Activated T-cell treated with anti-CD3 and anti-CD28 coated beads, Interleukin-2, amount 50 U/mL, for 24 hours (primary cell): ENCODE data around the gene SMURF1.
A peak's percentile ranks its signal among the peaks of the same experiment; 100 is the strongest.

Experiments
- DNase-seq: peaks from one replicate; pipeline ENCODE4 v3.0.0-alpha.2; 2020
- H3K27ac Mint-ChIP-seq: 2 replicates; pipeline ENCODE4 v1.8.0; 2020; ENCODE audit warnings: mild to moderate bottlenecking, mixed read lengths
- H3K27me3 Mint-ChIP-seq: 2 replicates; pipeline ENCODE4 v1.8.0; 2020; ENCODE audit warnings: mixed read lengths
- H3K36me3 Mint-ChIP-seq: 2 replicates; pipeline ENCODE4 v1.8.0; 2020; ENCODE audit warnings: low read depth, mixed read lengths
- H3K4me1 Mint-ChIP-seq: 2 replicates; pipeline ENCODE4 v1.8.0; 2020; ENCODE audit warnings: low read depth, mixed read lengths
- H3K4me3 Mint-ChIP-seq: 2 replicates; pipeline ENCODE4 v1.8.0; 2020; ENCODE audit warnings: mild to moderate bottlenecking, moderate library complexity, mixed read lengths
- H3K9me3 Mint-ChIP-seq: 2 replicates; pipeline ENCODE4 v1.8.0; 2020; ENCODE audit warnings: mixed read lengths

The SMURF1 gene

DNA sequence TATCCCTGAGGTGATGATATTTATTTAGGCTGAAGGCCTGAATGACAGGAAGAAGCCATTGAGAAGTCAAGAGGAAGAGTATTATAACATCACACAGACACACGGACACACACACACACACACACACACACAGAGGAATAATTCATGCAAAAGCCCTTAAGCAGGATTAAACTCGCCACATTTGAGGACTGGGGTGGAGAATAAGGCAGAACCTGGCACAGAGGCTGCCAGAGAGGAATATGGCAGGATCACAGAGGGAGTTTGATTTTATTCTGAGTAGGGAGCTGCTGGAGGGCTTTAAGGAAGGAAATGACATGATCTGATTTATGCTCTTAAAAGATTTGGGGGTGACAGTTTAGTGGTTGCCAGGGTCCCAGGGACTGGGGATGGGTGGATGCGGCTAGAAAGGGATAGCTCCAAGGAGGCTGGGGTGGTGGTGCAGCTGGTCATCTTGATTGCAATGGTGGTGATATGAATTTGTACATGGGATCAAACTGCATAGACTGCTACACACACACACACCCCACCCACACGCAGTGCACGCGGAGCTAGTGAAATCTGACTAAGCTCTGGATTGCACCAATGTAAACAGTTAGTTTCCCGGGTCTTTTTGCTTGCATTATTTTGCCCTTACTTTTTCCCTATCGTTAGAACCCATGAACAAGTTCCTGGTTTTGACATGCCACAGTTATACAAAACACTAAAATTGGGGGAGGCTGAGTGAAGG is 11.2 kb downstream of the SMURF1 start:
- Mint-ChIP-seq H3K27ac (no peak overlapping the region), H3K4me1 (peaks cover 59% of the 10 kb centered on the region)
- no peak for DNase-seq

DNA sequence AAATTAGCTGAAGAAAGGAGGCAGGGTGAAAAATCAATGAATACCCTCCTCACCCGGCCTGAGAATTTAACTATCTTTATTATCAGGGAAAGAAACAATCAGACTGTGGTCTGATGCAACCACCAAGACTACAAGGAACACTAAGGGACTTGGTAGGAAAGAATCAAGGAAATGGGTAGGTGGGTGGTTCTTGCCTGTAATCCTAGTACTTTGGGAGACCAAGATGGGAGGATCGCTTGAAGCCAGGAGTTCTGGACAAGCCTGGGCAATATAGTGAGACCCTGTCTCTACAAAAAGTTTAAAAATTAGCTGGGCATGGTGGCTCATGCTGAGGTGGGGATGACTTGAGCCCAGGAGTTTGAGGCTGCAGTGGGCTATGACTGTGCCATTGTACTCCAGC is 12.6 kb downstream of the SMURF1 start:
- peaks cover 61% of the 10 kb centered on the region for H3K4me1 Mint-ChIP-seq
- no peak for DNase-seq
- no peaks in the 10 kb centered on the region for H3K27me3 Mint-ChIP-seq
- H3K9me3 Mint-ChIP-seq = no peaks in the 10 kb centered on the region
- H3K27ac Mint-ChIP-seq = peak overlapping the region; percentile 34
- H3K36me3 Mint-ChIP-seq = no peaks in the 10 kb centered on the region
- H3K4me3 Mint-ChIP-seq = no peak overlapping the region

More for the DNA sequence above, 11.2 kb downstream of the SMURF1 start:
- H3K4me3 Mint-ChIP-seq = no peak overlapping the region
- H3K36me3 Mint-ChIP-seq = no peaks in the 10 kb centered on the region
- no peaks in the 10 kb centered on the region for H3K9me3 Mint-ChIP-seq
- no peaks in the 10 kb centered on the region for H3K27me3 Mint-ChIP-seq

DNA sequence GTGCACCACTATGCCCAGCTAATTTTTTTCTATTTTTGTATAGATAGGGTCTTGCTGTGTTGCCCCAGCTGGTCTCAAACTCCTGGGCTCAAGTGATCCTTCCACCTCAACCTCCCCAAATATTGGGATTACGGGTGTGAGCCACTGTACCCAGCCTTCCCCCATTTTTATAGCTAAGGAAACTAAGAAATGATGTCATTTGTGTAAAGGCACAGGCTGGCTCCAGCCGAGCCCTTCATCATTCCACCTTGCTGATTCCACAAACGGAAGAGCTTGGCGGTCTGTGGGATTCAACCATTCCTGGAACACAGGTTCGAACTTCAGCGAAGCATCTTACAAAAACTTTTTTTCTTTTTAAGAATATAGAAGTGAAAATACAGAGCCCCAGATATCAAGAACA is 14.4 kb downstream of the SMURF1 start:
- H3K4me1 Mint-ChIP-seq = peaks cover 59% of the 10 kb centered on the region
- no peaks in the 10 kb centered on the region for H3K36me3 Mint-ChIP-seq
- H3K27me3 Mint-ChIP-seq = no peaks in the 10 kb centered on the region
- H3K27ac Mint-ChIP-seq = no peak overlapping the region
- no peak for DNase-seq
- H3K4me3 Mint-ChIP-seq = no peak overlapping the region
- H3K9me3 Mint-ChIP-seq = no peaks in the 10 kb centered on the region

DNA sequence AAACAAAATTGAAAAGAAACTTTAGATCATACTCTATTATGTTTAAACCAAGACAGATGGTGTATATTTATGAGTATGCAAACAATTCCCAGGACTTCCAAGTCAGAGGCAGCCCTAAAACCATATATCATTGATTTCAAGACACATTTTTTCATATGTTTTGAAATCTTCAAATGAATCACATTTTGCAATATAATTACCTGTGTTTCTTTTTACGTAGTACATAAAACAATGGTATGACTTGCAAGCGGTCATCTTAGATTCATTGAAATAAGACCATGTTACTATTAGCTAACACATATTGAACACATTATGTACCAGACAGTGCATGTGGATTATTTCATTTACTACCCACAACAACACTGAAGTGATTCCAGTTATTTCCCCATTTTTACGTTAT is 14.9 kb downstream of the SMURF1 start:
- Mint-ChIP-seq H3K36me3 (no peaks in the 10 kb centered on the region), H3K27me3 (no peaks in the 10 kb centered on the region), H3K9me3 (no peaks in the 10 kb centered on the region), H3K4me3 (no peak overlapping the region), H3K4me1 (peaks cover 60% of the 10 kb centered on the region), H3K27ac (no peak overlapping the region)
- no peak for DNase-seq

GRCh38 chr7:99128076-99128950 is 15.6 kb downstream of the SMURF1 start:
- peaks cover 60% of the 10 kb centered on the region for H3K4me1 Mint-ChIP-seq
- H3K27me3 Mint-ChIP-seq = no peaks in the 10 kb centered on the region
- H3K4me3 Mint-ChIP-seq = no peak overlapping the region
- no peaks in the 10 kb centered on the region for H3K9me3 Mint-ChIP-seq
- DNase-seq = no peak
- H3K27ac Mint-ChIP-seq = no peak overlapping the region
- H3K36me3 Mint-ChIP-seq = no peaks in the 10 kb centered on the region

- H3K4me1 Mint-ChIP-seq = peaks cover 56% of the 10 kb centered on the region
- H3K4me3 Mint-ChIP-seq = no peak overlapping the region
- no peak overlapping the region for H3K27ac Mint-ChIP-seq
- H3K36me3 Mint-ChIP-seq = peaks cover 2% of the 10 kb centered on the region
- DNase-seq = no peak
- H3K9me3 Mint-ChIP-seq = no peaks in the 10 kb centered on the region
- no peaks in the 10 kb centered on the region for H3K27me3 Mint-ChIP-seq
Observed at GRCh38 chr7:99127636-99128035, 16.3 kb downstream of the SMURF1 start.

GRCh38 chr7:99126921-99127553 is 16.9 kb downstream of the SMURF1 start:
- Mint-ChIP-seq H3K36me3 (peaks cover 3% of the 10 kb centered on the region), H3K4me1 (peaks cover 51% of the 10 kb centered on the region), H3K27me3 (no peaks in the 10 kb centered on the region), H3K9me3 (no peaks in the 10 kb centered on the region), H3K27ac (no peak overlapping the region), H3K4me3 (no peak overlapping the region)
- DNase-seq = no peak

DNA sequence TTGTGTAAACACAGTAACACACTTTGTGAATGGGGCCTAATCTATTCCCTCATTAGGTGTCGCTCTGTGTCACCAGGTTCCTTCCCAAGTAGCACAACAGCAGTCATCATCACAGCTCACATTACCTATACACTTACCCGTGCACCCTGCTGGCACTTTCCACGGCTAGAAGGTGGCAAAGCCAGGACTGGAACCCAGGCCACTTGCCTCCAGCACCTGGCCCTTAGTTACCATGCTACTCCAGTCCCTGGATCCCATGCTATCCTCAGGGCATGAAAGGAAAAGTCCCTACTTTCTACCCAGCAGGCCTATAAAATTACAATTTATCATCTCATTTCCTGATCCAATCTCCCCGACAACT is 18.4 kb downstream of the SMURF1 start:
- H3K4me3 Mint-ChIP-seq = no peak overlapping the region
- no peak for DNase-seq
- H3K27ac Mint-ChIP-seq = no peak overlapping the region
- peaks cover 13% of the 10 kb centered on the region for H3K36me3 Mint-ChIP-seq
- H3K27me3 Mint-ChIP-seq = no peaks in the 10 kb centered on the region
- H3K9me3 Mint-ChIP-seq = no peaks in the 10 kb centered on the region
- peaks cover 55% of the 10 kb centered on the region for H3K4me1 Mint-ChIP-seq

DNA sequence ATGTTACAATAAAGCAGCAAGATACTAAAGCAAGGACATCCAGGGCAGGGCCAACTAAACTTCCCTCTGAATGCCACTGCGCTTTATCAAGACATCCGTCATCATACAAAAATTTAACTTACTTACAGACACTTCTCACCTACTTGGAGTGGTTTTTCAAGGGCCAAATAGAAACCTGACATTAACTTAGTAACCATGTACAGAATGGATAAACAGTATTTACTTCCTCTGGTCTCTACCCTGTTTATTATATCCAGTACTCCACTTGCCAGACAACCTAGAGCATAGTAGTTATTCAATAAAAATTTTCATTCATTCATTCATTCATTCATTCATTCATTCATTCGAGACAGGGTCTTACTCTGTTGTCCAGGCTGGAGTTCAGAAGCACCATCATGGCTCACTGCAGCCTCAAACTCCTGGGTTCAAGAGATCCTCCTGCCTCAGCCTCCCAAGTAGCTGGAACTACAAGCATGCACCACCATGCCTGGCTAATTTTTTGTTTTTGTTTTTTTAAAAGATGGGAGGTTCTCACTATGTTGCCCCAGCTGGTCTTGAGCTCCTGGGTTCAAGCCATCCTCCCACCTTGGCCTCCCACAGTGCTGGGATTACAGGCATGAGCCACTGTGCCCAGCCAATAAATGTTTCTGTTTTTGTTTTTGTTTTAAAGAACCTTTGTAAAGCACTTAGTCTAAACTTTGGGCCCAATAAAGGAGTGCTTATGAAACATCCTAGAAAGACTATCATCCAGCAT is 19.0 kb downstream of the SMURF1 start:
- H3K27me3 Mint-ChIP-seq = no peaks in the 10 kb centered on the region

DNA sequence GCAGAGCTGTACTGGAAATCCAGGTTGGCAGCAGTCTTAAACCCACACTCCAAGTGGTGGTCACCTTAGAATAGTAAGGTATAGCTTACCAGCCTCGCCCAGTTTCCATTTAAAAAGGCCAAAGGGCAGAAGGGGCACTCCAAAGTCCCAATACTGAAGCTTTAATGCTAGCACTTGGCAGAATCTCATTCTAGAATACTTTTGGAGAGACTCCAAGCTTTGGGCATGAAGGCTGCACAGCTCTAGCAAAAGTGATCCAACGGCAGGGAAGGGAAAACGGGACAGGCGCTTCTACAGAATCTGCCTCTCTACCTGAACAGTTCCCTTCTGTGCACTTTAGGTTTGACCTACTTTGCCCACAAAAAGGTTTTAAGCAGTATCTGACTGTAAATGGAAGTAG is 19.7 kb downstream of the SMURF1 start:
- DNase-seq = no peak
- Mint-ChIP-seq H3K4me3 (no peak overlapping the region), H3K27me3 (no peaks in the 10 kb centered on the region), H3K9me3 (peaks cover 7% of the 10 kb centered on the region), H3K27ac (no peak overlapping the region), H3K36me3 (peaks cover 25% of the 10 kb centered on the region), H3K4me1 (peaks cover 62% of the 10 kb centered on the region)

More for the DNA sequence above, 19.0 kb downstream of the SMURF1 start:
- Mint-ChIP-seq H3K9me3 (peaks cover 4% of the 10 kb centered on the region), H3K27ac (no peak overlapping the region), H3K4me1 (peaks cover 60% of the 10 kb centered on the region), H3K36me3 (peaks cover 19% of the 10 kb centered on the region), H3K4me3 (no peak overlapping the region)
- DNase-seq = no peak

- Mint-ChIP-seq H3K9me3 (peaks cover 7% of the 10 kb centered on the region), H3K27ac (peak overlapping the region; percentile 41), H3K4me3 (no peak overlapping the region), H3K4me1 (peaks cover 55% of the 10 kb centered on the region), H3K36me3 (peaks cover 29% of the 10 kb centered on the region), H3K27me3 (no peaks in the 10 kb centered on the region)
- no peak for DNase-seq
Observed at GRCh38 chr7:99123571-99124033, 20.3 kb downstream of the SMURF1 start.

- Mint-ChIP-seq H3K4me1 (peaks cover 61% of the 10 kb centered on the region), H3K36me3 (peaks cover 37% of the 10 kb centered on the region), H3K4me3 (no peak overlapping the region), H3K27ac (no peak overlapping the region), H3K27me3 (no peaks in the 10 kb centered on the region), H3K9me3 (peaks cover 12% of the 10 kb centered on the region)
- DNase-seq = no peak
Observed at GRCh38 chr7:99122762-99123161, 21.1 kb downstream of the SMURF1 start.

GRCh38 chr7:99121496-99122021 is 22.3 kb downstream of the SMURF1 start:
- peaks cover 12% of the 10 kb centered on the region for H3K9me3 Mint-ChIP-seq
- peaks cover 38% of the 10 kb centered on the region for H3K36me3 Mint-ChIP-seq
- no peak overlapping the region for H3K4me3 Mint-ChIP-seq
- no peak overlapping the region for H3K27ac Mint-ChIP-seq
- DNase-seq = no peak
- no peaks in the 10 kb centered on the region for H3K27me3 Mint-ChIP-seq
- H3K4me1 Mint-ChIP-seq = peaks cover 56% of the 10 kb centered on the region

GRCh38 chr7:99120916-99121315 is 23.0 kb downstream of the SMURF1 start:
- Mint-ChIP-seq H3K9me3 (peaks cover 12% of the 10 kb centered on the region), H3K27ac (no peak overlapping the region)

More at GRCh38 chr7:99120916-99121315, 23.0 kb downstream of the SMURF1 start:
- peaks cover 38% of the 10 kb centered on the region for H3K36me3 Mint-ChIP-seq
- H3K4me1 Mint-ChIP-seq = peaks cover 58% of the 10 kb centered on the region
- H3K27me3 Mint-ChIP-seq = no peaks in the 10 kb centered on the region
- no peak for DNase-seq
- H3K4me3 Mint-ChIP-seq = no peak overlapping the region
